ENCODE measurements around the gene CHIC2. TPM values are rescaled to one million over a fixed set of nuclear protein-coding genes. Genes with fewer than 3 reads are reported as not detected.

CHIC2 gene
- total RNA-seq, 5 donors from 2014 or later (not counting 1 experiment from before 2014, with no cell fraction given), result 38.8 to 59.3 (median 40.5) TPM

- POLR2A ChIA-PET, result interaction anchor here in 1 of 2 donors (0.5 kb wide), 1 partner anchor 1798 kb away, joined by 3 read pairs; no protein-coding TSS in a partner anchor
Measured at GRCh38 chr4:54065282-54066087, 1.1 kb upstream of the CHIC2 start.

GRCh38 chr4:54063737-54064316 is 578 bp downstream of the CHIC2 start:
- CTCF ChIA-PET, result interaction anchor here in 1 of 2 donors (1.6 kb wide), 1 partner anchor 10 kb away, joined by 7 read pairs; no protein-coding TSS in a partner anchor
- DNase-seq (peak in 34 of 35 experiments; percentile 8 to 58 (median 28)), ATAC-seq (replicated peaks in 1 of 4) (peak; percentile 16 to 33 (median 27))
- Mint-ChIP-seq H3K36me3 (peaks cover 15% of the 10 kb centered on the region), H3K27me3 (no peaks in the 10 kb centered on the region), H3K4me3 (peak overlapping the region; percentile 89 to 99 (median 98)), H3K4me1 (peaks cover 52 to 59% (median 52%) of the 10 kb centered on the region in 3 donors), H3K27ac (peak overlapping the region; percentile 98 to 99), H3K9me3 (no peaks in the 10 kb centered on the region)
- H3K36me3 ChIP-seq (ENCODE audit: control insufficient read depth in 2 of 2, extremely low read depth in 1 of 2, insufficient read depth in 1 of 2, low read length in 1 of 2), result no peaks in the 10 kb centered on the region
- no peaks in the 10 kb centered on the region for H3K27me3 ChIP-seq (replicated peaks in 1 of 2; ENCODE audit: control insufficient read depth in 2 of 2, extremely low read depth in 1 of 2, insufficient read depth in 2 of 2, low read length in 1 of 2)
- no peaks in the 10 kb centered on the region for H3K9me3 ChIP-seq
- H3K4me3 ChIP-seq (ENCODE audit: control insufficient read depth in 1 of 2, extremely low read depth in 1 of 2, low read length in 1 of 2), result peak overlapping the region; percentile 85 to 99
- peak overlapping the region; percentile 92 for H3K27ac ChIP-seq (ENCODE audit: low read length)
- POLR2A ChIA-PET, result interaction anchor here (0.5 to 0.6 kb wide), 4 partner anchors 10 to 80 kb away, joined by 3 to 5 read pairs (median 3); no protein-coding TSS in a partner anchor
- WGBS (ENCODE audit: insufficient coverage), result under 1% methylated on average over 27 of the region's 38 CpGs
- H3K4me1 ChIP-seq (ENCODE audit: control insufficient read depth in 1 of 2, extremely low read depth in 1 of 2, insufficient read depth in 2 of 2, low read length in 2 of 2), result peaks cover 7 to 45% of the 10 kb centered on the region in 2 experiments

More at GRCh38 chr4:54065282-54066087, 1.1 kb upstream of the CHIC2 start:
- Mint-ChIP-seq H3K27ac (peak overlapping the region; percentile 82 to 84), H3K9me3 (no peaks in the 10 kb centered on the region), H3K4me3 (peak overlapping the region; percentile 82 to 98 (median 89)), H3K36me3 (peaks cover 9% of the 10 kb centered on the region), H3K27me3 (peaks cover 0 to 3% of the 10 kb centered on the region in 2 donors), H3K4me1 (peaks cover 36 to 43% (median 37%) of the 10 kb centered on the region in 3 donors)
- 85% methylated on average over 6 of the region's 6 CpGs for WGBS (ENCODE audit: insufficient coverage)
- Histone ChIP-seq H3K4me3 (ENCODE audit: control insufficient read depth in 1 of 2, extremely low read depth in 1 of 2, low read length in 1 of 2) (peak overlapping the region in 1 of 2 donors; percentile 68), H3K27me3 (replicated peaks in 1 of 2; ENCODE audit: control insufficient read depth in 2 of 2, extremely low read depth in 1 of 2, insufficient read depth in 2 of 2, low read length in 1 of 2) (no peaks in the 10 kb centered on the region), H3K4me1 (ENCODE audit: control insufficient read depth in 1 of 2, extremely low read depth in 1 of 2, insufficient read depth in 2 of 2, low read length in 2 of 2) (peaks cover 3 to 36% of the 10 kb centered on the region in 2 experiments), H3K27ac (ENCODE audit: low read length) (peak overlapping the region; percentile 74), H3K9me3 (no peaks in the 10 kb centered on the region), H3K36me3 (ENCODE audit: control insufficient read depth in 2 of 2, extremely low read depth in 1 of 2, insufficient read depth in 1 of 2, low read length in 1 of 2) (no peaks in the 10 kb centered on the region)
- no peak for DNase-seq
- CTCF ChIA-PET, result interaction anchor here in 1 of 2 donors (0.6 kb wide), 1 partner anchor 11 kb away, joined by 3 read pairs; no protein-coding TSS in a partner anchor
- ATAC-seq (replicated peaks in 1 of 4), result no peak

GRCh38 chr4:54063229-54063628 is 1.2 kb downstream of the CHIC2 start:
- 0% methylated on average over 1 of the region's 4 CpGs for WGBS (ENCODE audit: insufficient coverage)
- DNase-seq, result peak in 1 of 35 experiments; percentile 36
- no peaks in the 10 kb centered on the region for H3K27me3 Mint-ChIP-seq
- H3K4me1 Mint-ChIP-seq, result peaks cover 56 to 65% (median 56%) of the 10 kb centered on the region in 3 donors
- Histone ChIP-seq H3K27ac (ENCODE audit: low read length) (peak overlapping the region; percentile 92), H3K9me3 (no peaks in the 10 kb centered on the region), H3K4me3 (ENCODE audit: control insufficient read depth in 1 of 2, extremely low read depth in 1 of 2, low read length in 1 of 2) (peak overlapping the region; percentile 85 to 99), H3K36me3 (ENCODE audit: control insufficient read depth in 2 of 2, extremely low read depth in 1 of 2, insufficient read depth in 1 of 2, low read length in 1 of 2) (no peaks in the 10 kb centered on the region), H3K27me3 (replicated peaks in 1 of 2; ENCODE audit: control insufficient read depth in 2 of 2, extremely low read depth in 1 of 2, insufficient read depth in 2 of 2, low read length in 1 of 2) (no peaks in the 10 kb centered on the region), H3K4me1 (ENCODE audit: control insufficient read depth in 1 of 2, extremely low read depth in 1 of 2, insufficient read depth in 2 of 2, low read length in 2 of 2) (peaks cover 7 to 48% of the 10 kb centered on the region in 2 experiments)
- no peaks in the 10 kb centered on the region for H3K9me3 Mint-ChIP-seq
- ChIA-PET CTCF (interaction anchor here in 1 of 2 donors (1.3 to 1.6 kb wide), 2 partner anchors 9 to 171 kb away, joined by 3 to 7 read pairs; no protein-coding TSS in a partner anchor), POLR2A (interaction anchor here (0.6 to 1.3 kb wide), 3 partner anchors 9 to 24 kb away, joined by 3 to 5 read pairs (median 4); no protein-coding TSS in a partner anchor)
- no peak for ATAC-seq (replicated peaks in 1 of 4)
- peak overlapping the region; percentile 89 to 99 (median 98) for H3K4me3 Mint-ChIP-seq
- H3K27ac Mint-ChIP-seq, result peak overlapping the region; percentile 98 to 99
- peaks cover 15% of the 10 kb centered on the region for H3K36me3 Mint-ChIP-seq

- CTCF ChIA-PET, result interaction anchor here in 1 of 2 donors (0.5 to 1.3 kb wide), 2 partner anchors 8 to 172 kb away, joined by 3 read pairs; no protein-coding TSS in a partner anchor
Measured at GRCh38 chr4:54062392-54062791, 2.0 kb downstream of the CHIC2 start.

GRCh38 chr4:54061873-54062272 is 2.5 kb downstream of the CHIC2 start:
- POLR2A ChIA-PET, result interaction anchor here in 1 of 2 donors (0.6 to 1.3 kb wide), 2 partner anchors 23 to 1450 kb away, joined by 3 to 4 read pairs; no protein-coding TSS in a partner anchor

More at GRCh38 chr4:54062392-54062791, 2.0 kb downstream of the CHIC2 start:
- Mint-ChIP-seq H3K9me3 (no peaks in the 10 kb centered on the region), H3K36me3 (peaks cover 15% of the 10 kb centered on the region), H3K4me1 (peaks cover 64 to 74% (median 65%) of the 10 kb centered on the region in 3 donors), H3K4me3 (peak overlapping the region; percentile 89 to 99 (median 98)), H3K27me3 (no peaks in the 10 kb centered on the region), H3K27ac (peak overlapping the region; percentile 14 to 99)
- POLR2A ChIA-PET, result interaction anchor here in 1 of 2 donors (0.6 to 1.3 kb wide), 2 partner anchors 23 to 1449 kb away, joined by 3 to 4 read pairs; no protein-coding TSS in a partner anchor
- H3K9me3 ChIP-seq, result no peaks in the 10 kb centered on the region
- H3K36me3 ChIP-seq (ENCODE audit: control insufficient read depth in 2 of 2, extremely low read depth in 1 of 2, insufficient read depth in 1 of 2, low read length in 1 of 2), result no peaks in the 10 kb centered on the region
- ATAC-seq (replicated peaks in 1 of 4), result no peak
- no peak for DNase-seq
- WGBS (ENCODE audit: insufficient coverage), result 67% methylated on average over 1 of the region's 3 CpGs
- H3K27ac ChIP-seq (ENCODE audit: low read length), result peak overlapping the region; percentile 92
- H3K27me3 ChIP-seq (replicated peaks in 1 of 2; ENCODE audit: control insufficient read depth in 2 of 2, extremely low read depth in 1 of 2, insufficient read depth in 2 of 2, low read length in 1 of 2), result no peaks in the 10 kb centered on the region
- peaks cover 8 to 57% of the 10 kb centered on the region in 2 experiments for H3K4me1 ChIP-seq (ENCODE audit: control insufficient read depth in 1 of 2, extremely low read depth in 1 of 2, insufficient read depth in 2 of 2, low read length in 2 of 2)
- peak overlapping the region; percentile 32 to 85 for H3K4me3 ChIP-seq (ENCODE audit: control insufficient read depth in 1 of 2, extremely low read depth in 1 of 2, low read length in 1 of 2)

More at GRCh38 chr4:54061873-54062272, 2.5 kb downstream of the CHIC2 start:
- WGBS (ENCODE audit: insufficient coverage), result no CpG with 5 or more reads among the region's 1 CpG
- Mint-ChIP-seq H3K4me1 (peaks cover 69 to 79% (median 70%) of the 10 kb centered on the region in 3 donors), H3K9me3 (no peaks in the 10 kb centered on the region), H3K27me3 (no peaks in the 10 kb centered on the region), H3K36me3 (peaks cover 15% of the 10 kb centered on the region), H3K27ac (peak overlapping the region; percentile 48 to 72), H3K4me3 (peak overlapping the region; percentile 71 to 89 (median 73))
- Histone ChIP-seq H3K27ac (ENCODE audit: low read length) (peak overlapping the region; percentile 7), H3K36me3 (ENCODE audit: control insufficient read depth in 2 of 2, extremely low read depth in 1 of 2, insufficient read depth in 1 of 2, low read length in 1 of 2) (no peaks in the 10 kb centered on the region), H3K27me3 (replicated peaks in 1 of 2; ENCODE audit: control insufficient read depth in 2 of 2, extremely low read depth in 1 of 2, insufficient read depth in 2 of 2, low read length in 1 of 2) (no peaks in the 10 kb centered on the region), H3K4me1 (ENCODE audit: control insufficient read depth in 1 of 2, extremely low read depth in 1 of 2, insufficient read depth in 2 of 2, low read length in 2 of 2) (peaks cover 11 to 62% of the 10 kb centered on the region in 2 experiments), H3K4me3 (ENCODE audit: control insufficient read depth in 1 of 2, extremely low read depth in 1 of 2, low read length in 1 of 2) (no peak overlapping the region), H3K9me3 (no peaks in the 10 kb centered on the region)
- CTCF ChIA-PET, result interaction anchor here in 1 of 2 donors (0.5 to 1.3 kb wide), 2 partner anchors 8 to 172 kb away, joined by 3 read pairs; no protein-coding TSS in a partner anchor
- ATAC-seq (replicated peaks in 1 of 4), result no peak
- DNase-seq, result no peak

Measured in T-cell (primary cell).